ENCODE measurements around the gene MMD. TPM values are rescaled to one million over a fixed set of nuclear protein-coding genes. Genes with fewer than 3 reads are reported as not detected.
A peak's percentile ranks its signal among the peaks of the same experiment; 100 is the strongest.

Gene MMD
- total and polyA plus RNA-seq, 2 of the 13 experiments (the other 11 are each of a cell fraction or from before 2014, with no cell fraction given) = 121 to 225 TPM

DNA sequence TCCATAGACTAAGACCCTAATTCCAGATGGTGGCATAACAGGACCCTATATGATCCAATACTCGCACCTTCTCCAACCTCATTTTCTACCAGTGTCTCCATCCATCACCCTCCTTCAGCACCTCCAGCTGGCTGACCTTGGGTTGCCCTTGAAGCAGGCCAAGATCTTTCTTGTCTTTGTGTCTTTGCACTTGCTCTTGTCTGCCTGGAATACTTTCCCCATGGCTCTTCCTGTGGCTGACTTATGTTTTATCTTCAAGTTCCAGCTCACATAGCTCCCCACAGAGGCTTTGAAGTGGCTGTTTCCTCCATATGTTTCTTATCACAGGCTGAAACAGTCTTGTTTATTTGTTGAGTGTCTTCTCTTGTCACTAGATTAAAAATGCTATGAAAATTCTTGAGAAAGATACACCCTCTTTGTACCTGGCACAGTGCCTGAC lies 29.6 kb upstream of the MMD start (continued):
- TF ChIP-seq, protein P1, sequence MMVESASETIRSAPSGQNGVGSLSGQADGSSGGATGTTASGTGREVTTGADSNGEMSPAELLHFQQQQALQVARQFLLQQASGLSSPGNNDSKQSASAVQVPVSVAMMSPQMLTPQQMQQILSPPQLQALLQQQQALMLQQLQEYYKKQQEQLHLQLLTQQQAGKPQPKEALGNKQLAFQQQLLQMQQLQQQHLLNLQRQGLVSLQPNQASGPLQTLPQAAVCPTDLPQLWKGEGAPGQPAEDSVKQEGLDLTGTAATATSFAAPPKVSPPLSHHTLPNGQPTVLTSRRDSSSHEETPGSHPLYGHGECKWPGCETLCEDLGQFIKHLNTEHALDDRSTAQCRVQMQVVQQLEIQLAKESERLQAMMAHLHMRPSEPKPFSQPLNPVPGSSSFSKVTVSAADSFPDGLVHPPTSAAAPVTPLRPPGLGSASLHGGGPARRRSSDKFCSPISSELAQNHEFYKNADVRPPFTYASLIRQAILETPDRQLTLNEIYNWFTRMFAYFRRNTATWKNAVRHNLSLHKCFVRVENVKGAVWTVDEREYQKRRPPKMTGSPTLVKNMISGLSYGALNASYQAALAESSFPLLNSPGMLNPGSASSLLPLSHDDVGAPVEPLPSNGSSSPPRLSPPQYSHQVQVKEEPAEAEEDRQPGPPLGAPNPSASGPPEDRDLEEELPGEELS (CRISPR knock-in tag; IDR thresholded peaks at IDR 0.05) = peak; percentile 57; the same call in 1 of the 2 replicates
- no peak for TF ChIP-seq ZNF879 (CRISPR knock-in tag; IDR thresholded peaks at IDR 0.05)
- peak; percentile 14; the same call in 1 of the 2 replicates for TF ChIP-seq RARA (CRISPR knock-in tag; IDR thresholded peaks at IDR 0.05)
- TF ChIP-seq SKI (IDR thresholded peaks at IDR 0.05; ENCODE audit: partially characterized antibody) = no peak
- no peak for TF ChIP-seq ZNF337 (CRISPR knock-in tag; IDR thresholded peaks at IDR 0.05; ENCODE audit: borderline replicate concordance, low read depth)
- TF ChIP-seq, protein P2, sequence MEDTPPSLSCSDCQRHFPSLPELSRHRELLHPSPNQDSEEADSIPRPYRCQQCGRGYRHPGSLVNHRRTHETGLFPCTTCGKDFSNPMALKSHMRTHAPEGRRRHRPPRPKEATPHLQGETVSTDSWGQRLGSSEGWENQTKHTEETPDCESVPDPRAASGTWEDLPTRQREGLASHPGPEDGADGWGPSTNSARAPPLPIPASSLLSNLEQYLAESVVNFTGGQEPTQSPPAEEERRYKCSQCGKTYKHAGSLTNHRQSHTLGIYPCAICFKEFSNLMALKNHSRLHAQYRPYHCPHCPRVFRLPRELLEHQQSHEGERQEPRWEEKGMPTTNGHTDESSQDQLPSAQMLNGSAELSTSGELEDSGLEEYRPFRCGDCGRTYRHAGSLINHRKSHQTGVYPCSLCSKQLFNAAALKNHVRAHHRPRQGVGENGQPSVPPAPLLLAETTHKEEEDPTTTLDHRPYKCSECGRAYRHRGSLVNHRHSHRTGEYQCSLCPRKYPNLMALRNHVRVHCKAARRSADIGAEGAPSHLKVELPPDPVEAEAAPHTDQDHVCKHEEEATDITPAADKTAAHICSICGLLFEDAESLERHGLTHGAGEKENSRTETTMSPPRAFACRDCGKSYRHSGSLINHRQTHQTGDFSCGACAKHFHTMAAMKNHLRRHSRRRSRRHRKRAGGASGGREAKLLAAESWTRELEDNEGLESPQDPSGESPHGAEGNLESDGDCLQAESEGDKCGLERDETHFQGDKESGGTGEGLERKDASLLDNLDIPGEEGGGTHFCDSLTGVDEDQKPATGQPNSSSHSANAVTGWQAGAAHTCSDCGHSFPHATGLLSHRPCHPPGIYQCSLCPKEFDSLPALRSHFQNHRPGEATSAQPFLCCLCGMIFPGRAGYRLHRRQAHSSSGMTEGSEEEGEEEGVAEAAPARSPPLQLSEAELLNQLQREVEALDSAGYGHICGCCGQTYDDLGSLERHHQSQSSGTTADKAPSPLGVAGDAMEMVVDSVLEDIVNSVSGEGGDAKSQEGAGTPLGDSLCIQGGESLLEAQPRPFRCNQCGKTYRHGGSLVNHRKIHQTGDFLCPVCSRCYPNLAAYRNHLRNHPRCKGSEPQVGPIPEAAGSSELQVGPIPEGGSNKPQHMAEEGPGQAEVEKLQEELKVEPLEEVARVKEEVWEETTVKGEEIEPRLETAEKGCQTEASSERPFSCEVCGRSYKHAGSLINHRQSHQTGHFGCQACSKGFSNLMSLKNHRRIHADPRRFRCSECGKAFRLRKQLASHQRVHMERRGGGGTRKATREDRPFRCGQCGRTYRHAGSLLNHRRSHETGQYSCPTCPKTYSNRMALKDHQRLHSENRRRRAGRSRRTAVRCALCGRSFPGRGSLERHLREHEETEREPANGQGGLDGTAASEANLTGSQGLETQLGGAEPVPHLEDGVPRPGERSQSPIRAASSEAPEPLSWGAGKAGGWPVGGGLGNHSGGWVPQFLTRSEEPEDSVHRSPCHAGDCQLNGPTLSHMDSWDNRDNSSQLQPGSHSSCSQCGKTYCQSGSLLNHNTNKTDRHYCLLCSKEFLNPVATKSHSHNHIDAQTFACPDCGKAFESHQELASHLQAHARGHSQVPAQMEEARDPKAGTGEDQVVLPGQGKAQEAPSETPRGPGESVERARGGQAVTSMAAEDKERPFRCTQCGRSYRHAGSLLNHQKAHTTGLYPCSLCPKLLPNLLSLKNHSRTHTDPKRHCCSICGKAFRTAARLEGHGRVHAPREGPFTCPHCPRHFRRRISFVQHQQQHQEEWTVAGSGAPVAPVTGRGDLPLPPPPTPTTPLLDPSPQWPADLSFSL (CRISPR knock-in tag; IDR thresholded peaks at IDR 0.05) = no peak
- TF ChIP-seq ZNF12 (CRISPR knock-in tag; IDR thresholded peaks at IDR 0.05) = no peak
- no peak for TF ChIP-seq ZNF138 (CRISPR knock-in tag; IDR thresholded peaks at IDR 0.05; ENCODE audit: low read depth)
- no peak for TF ChIP-seq SPEN (CRISPR knock-in tag; IDR thresholded peaks at IDR 0.05; ENCODE audit: low read depth)
- peak; percentile 31; the same call in 1 of the 2 replicates for TF ChIP-seq ZNF331 (CRISPR knock-in tag; IDR thresholded peaks at IDR 0.05)
- TF ChIP-seq, protein P3, sequence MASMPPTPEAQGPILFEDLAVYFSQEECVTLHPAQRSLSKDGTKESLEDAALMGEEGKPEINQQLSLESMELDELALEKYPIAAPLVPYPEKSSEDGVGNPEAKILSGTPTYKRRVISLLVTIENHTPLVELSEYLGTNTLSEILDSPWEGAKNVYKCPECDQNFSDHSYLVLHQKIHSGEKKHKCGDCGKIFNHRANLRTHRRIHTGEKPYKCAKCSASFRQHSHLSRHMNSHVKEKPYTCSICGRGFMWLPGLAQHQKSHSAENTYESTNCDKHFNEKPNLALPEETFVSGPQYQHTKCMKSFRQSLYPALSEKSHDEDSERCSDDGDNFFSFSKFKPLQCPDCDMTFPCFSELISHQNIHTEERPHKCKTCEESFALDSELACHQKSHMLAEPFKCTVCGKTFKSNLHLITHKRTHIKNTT (CRISPR knock-in tag; IDR thresholded peaks at IDR 0.05) = no peak
- TF ChIP-seq, protein P4, sequence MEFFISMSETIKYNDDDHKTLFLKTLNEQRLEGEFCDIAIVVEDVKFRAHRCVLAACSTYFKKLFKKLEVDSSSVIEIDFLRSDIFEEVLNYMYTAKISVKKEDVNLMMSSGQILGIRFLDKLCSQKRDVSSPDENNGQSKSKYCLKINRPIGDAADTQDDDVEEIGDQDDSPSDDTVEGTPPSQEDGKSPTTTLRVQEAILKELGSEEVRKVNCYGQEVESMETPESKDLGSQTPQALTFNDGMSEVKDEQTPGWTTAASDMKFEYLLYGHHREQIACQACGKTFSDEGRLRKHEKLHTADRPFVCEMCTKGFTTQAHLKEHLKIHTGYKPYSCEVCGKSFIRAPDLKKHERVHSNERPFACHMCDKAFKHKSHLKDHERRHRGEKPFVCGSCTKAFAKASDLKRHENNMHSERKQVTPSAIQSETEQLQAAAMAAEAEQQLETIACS (CRISPR knock-in tag; IDR thresholded peaks at IDR 0.05) = no peak
- TF ChIP-seq GTF2F1 (IDR thresholded peaks at IDR 0.05; ENCODE audit: low read length) = no peak
- no peak for TF ChIP-seq ZNF296 (CRISPR knock-in tag; conservative IDR thresholded peaks at IDR 0.05)
- TF ChIP-seq ZMYM4 (CRISPR knock-in tag; IDR thresholded peaks at IDR 0.05) = no peak
- TF ChIP-seq, protein P5, sequence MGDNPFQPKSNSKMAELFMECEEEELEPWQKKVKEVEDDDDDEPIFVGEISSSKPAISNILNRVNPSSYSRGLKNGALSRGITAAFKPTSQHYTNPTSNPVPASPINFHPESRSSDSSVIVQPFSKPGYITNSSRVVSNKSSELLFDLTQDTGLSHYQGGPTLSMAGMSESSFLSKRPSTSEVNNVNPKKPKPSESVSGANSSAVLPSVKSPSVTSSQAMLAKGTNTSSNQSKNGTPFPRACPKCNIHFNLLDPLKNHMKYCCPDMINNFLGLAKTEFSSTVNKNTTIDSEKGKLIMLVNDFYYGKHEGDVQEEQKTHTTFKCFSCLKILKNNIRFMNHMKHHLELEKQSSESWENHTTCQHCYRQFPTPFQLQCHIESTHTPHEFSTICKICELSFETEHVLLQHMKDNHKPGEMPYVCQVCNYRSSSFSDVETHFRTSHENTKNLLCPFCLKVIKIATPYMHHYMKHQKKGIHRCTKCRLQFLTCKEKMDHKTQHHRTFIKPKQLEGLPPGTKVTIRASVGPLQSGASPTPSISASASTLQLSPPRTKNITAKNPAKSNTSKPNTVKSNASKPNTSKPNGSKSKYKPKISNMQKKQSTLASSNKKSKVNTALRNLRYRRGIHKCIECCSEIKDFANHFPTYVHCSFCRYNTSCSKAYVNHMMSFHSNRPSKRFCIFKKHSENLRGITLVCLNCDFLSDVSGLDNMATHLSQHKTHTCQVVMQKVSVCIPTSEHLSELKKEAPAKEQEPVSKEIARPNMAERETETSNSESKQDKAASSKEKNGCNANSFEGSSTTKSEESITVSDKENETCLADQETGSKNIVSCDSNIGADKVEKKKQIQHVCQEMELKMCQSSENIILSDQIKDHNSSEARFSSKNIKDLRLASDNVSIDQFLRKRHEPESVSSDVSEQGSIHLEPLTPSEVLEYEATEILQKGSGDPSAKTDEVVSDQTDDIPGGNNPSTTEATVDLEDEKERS (CRISPR knock-in tag; IDR thresholded peaks at IDR 0.05) = no peak
- TF ChIP-seq TCF7 (IDR thresholded peaks at IDR 0.05; ENCODE audit: low read depth) = peak; percentile 24; the same call in 1 of the 2 replicates
